HG03280 (cell line): ENCODE results near the gene SERPINA3.
"Not testable (repeated sequence)": the region's sequence is repeated elsewhere in the genome, so short reads cannot be mapped to it uniquely, and the experiment has no call there.

ENCODE experiments used
- ATAC-seq: cut with Tn5 transposase; IDR thresholded peaks from one replicate; pipeline ENCODE4 v1.9.1; 2021; ENCODE audit warnings: mild to moderate bottlenecking, moderate library complexity; ENCODE audit not compliant: unreplicated experiment

Gene SERPINA3

DNA sequence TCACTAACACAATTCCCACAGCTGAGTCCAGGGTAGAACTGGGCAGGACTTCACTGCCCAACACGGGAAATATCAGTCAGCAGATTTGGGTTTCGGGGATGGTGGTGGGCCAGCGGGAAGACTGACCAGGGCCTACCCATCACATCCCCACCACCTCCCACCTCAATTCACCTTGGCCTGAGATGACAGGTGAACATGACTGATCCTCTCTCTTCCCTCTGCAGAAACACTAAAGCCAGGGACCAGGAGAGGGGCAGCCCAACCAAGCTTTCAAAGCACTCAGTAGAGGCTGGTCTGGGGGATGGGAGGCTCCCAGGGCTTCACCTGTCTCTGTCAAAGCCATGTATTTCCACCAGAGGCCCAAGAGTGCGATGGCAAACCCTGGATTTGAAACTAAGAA is 28.6 kb upstream of the SERPINA3 start:
- no peak for ATAC-seq

- no peak for ATAC-seq
Observed at GRCh38 chr14:94584591-94585280, 27.5 kb upstream of the SERPINA3 start.

DNA sequence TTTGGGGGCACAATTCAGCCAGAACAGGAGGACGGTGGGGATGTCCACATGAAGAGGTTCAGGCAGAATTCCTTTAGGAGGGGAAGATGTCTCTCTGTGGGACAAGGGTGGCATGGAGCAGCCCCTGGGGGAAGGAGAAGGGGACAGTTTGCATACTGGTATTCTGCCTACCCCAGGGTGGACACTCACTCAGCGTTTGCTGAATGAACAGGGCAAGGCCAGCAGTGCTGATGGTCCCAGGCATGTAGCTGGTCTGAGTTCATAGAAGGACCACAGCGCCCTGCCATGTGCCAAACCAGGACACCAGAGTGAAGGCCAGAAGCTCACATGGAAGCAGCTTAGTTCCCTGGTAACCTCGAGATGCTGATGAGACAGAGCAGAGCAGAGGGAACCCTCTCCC is 25.6 kb upstream of the SERPINA3 start:
- ATAC-seq = no peak

GRCh38 chr14:94588311-94588710 is 23.9 kb upstream of the SERPINA3 start:
- no peak for ATAC-seq

GRCh38 chr14:94591073-94591472 is 21.1 kb upstream of the SERPINA3 start:
- ATAC-seq = no peak

DNA sequence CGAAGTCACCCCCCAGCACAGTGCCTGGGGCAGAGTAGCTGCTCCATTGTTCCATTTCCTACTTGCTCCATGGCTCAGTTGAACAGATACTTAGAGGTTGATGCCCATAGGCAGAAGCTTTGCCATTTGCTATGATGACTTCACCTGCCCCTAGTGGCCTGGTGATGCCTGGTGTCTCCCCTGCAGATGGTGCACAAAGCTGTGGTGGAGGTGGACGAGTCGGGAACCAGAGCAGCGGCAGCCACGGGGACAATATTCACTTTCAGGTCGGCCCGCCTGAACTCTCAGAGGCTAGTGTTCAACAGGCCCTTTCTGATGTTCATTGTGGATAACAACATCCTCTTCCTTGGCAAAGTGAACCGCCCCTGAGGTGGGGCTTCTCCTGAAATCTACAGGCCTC is 20.3 kb upstream of the SERPINA3 start:
- ATAC-seq = no peak

DNA sequence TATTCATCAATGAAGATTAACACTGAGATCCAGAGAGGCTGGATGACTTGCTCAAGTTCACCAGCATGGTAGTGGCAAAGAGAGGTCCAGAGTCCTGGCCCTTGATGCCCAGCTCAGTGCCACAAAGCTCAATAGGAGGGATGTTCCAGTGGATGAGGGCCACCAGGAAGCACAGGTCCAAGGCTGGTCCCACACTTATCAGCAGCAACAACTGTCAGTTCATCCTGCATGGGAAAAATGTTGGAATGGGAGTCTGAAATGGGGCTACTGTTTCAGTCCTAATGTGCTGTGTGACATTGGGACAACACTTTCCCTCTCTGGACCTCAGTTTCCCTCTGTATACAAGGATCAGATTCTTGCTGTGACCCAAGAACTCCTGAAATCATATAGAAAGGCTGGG is 19.7 kb upstream of the SERPINA3 start:
- ATAC-seq = no peak

DNA sequence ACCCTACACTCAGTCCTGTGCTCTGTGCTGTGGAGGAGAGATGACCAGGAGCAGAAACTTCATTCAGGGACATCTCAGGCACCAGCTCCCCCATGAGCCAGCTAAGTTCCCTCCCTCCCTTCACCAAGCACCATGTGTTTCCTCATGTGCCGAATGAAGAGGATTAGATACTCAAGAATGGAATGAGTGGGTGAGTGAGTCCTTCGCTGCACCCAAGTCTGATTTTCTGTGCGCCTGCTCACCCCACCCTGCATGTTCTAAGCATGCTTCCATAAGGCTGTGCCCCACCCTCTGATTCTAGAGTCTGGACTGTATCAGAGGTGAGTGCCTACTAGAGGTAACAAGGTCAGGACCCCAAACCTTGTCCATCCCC is 18.8 kb upstream of the SERPINA3 start:
- no peak for ATAC-seq

DNA sequence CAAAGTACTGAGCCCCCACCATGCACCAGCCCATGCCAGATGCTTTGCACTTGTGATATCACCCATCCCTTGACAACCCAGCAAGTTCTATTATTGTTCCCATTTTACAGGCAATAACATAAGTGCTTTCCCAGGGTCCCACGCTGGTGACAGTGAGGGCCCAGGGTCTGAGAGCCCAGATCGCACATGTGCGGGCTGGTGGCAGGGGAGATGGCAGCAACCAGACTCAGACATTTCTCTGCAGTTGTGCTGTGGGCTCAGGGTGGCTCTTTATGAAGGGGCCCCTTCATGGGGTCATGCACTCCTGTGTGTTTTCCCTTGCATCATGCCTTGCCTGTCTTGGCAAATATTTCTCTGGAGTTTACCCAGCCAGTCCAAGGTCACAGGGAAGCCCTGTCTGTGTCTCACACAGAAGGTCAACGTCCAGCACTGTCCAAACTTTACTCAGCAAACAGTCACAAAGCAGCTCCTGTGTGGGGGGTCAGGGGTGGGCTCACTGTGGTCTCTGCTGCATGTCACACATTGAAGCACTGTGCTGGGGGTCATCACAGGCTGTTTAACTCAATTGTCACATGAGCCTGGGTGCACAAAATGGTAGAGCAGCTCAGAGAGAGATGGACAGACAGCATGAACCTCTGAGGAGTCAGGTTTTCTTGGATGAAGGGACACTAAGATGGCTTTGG is 18.3 kb upstream of the SERPINA3 start:
- no peak for ATAC-seq

GRCh38 chr14:94594441-94594840 is 17.8 kb upstream of the SERPINA3 start:
- ATAC-seq = no peak

DNA sequence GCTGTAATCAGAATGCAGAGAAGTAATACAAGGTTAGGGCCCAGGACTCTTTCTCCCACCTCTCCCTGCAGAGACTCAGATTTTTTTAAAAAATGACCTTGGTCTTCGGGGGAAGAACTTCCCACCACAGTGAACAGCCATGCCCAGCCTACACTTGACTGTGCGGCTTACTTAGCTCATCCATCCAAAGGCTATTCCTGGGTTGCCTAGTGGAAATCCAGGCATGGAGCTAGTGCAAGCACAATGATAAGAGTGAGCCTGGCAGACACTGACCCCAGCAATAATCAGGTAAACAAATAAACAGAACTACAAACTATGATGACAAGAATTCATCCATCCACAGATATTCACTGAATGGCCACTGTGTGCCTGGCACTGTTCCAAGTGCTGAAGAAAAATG is 16.3 kb upstream of the SERPINA3 start:
- no peak for ATAC-seq

DNA sequence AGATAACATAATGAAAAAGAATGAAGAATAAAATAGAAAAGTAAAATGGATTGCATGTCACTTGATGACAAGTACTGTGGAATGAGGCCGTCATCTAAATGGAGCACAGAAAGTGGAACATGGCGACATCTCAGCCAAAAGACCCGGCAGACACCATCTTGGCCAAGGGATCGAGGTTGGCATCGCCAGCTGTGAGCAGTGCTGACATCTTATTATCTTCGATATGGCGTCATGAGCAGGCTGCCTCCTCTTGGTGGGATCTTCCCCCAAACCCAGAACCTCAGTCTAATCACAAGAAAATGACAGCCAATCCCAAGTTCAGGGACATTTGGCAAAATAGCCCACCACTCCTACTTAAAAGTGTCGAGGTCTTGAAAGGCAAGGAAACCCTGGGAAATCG is 15.8 kb upstream of the SERPINA3 start:
- no peak for ATAC-seq

DNA sequence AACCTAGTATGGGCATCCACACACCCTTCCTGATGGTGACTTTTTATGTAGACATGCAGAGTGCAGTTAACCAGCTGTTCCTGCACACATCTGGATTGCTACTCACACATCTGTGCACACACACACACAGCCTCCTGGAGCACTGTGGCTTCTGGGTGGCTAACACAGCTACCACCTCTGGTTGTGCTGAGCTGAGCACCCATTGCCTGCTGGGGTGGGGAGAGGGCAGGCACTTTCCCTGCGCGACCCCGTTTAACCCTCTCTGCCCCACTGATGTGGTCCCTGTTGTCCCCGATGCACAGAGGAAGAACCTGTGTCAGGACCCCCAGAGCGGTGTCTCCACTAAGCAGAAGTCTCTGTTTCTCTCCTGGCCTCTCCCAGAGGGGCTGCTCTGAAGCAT is 14.4 kb upstream of the SERPINA3 start:
- no peak for ATAC-seq

DNA sequence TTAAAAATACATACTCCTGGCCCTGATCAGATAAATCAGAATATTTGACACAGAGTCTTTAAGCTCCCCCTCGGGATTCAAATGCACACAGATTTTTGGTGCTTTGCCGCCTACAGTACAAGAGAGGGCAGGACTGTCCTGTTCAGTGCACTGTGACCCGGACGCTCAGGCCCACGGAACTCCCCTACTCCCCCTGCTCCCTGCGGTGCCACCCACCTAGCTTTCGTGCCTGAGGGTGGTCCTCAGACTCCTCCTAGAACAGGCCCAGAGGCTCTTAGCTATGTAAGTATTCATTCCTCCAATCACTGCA is 13.7 kb upstream of the SERPINA3 start:
- no peak for ATAC-seq

- no peak for ATAC-seq
Observed at GRCh38 chr14:94598816-94599655, 13.2 kb upstream of the SERPINA3 start.

GRCh38 chr14:94599656-94600004 is 12.6 kb upstream of the SERPINA3 start:
- ATAC-seq = no peak

DNA sequence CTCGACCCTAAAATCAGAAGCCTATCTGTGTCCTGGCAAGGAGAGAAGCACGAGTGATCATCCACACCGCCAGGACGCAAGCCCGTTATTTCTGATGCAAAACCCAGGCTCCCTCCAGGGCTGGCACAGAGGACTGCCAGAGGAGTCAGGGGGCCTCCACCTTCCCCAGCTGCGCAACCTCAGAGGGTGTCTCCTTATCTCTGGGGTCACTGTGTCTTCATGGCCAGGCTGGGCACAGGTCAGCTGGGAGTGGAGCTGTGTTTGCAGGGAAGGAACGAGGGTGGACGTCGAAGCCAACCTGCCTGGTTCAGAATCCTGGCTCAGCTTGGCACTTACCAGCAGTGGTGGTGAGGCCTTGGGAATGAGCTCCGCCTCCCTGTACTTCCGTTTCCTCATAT is 12.0 kb upstream of the SERPINA3 start:
- no peak for ATAC-seq

DNA sequence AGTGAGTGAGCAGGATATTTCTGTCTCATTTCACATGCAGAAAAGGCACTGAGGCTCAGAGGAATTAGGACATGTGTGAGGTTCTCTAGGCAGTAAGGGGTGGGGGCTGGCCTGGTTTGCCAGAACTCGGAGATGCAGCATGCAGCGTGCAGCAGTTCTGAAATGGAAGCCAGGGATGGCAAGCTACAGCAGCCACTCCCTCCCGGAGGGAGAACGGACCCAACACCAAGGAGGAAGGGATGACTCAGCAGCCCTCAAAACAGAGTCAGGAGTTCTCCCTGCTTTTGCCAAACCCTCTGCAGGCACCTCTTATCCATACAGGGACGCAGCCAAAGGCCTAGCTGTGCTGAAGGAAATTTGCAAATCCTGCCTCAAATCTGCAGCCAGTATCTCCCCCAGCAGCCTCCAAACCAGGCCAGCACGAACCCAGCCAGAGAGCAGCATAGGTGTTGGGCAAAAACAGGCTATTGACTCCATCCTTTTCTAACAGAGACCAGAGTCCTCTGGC is 10.3 kb upstream of the SERPINA3 start:
- no peak for ATAC-seq

- no peak for ATAC-seq
Observed at GRCh38 chr14:94602722-94603121, 9.5 kb upstream of the SERPINA3 start.

- ATAC-seq = no peak
Observed at GRCh38 chr14:94605361-94605760, 6.8 kb upstream of the SERPINA3 start.

DNA sequence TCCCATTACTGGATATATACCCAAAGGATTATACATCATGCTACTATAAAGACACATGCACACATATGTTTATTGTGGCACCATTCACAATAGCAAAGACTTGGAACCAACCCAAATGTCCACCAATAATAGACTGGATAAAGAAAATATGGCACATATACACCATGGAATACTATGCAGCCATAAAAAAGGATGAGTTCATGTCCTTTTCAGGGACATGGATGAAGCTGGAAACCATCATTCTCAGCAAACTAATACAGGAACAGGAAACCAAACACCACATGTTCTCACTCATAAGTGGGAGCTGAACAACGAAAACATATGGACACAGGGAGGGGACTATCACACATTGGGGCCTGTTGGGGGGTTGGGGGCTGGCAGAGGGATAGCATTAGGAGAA is 3.2 kb upstream of the SERPINA3 start:
- ATAC-seq = not testable (repeated sequence)

DNA sequence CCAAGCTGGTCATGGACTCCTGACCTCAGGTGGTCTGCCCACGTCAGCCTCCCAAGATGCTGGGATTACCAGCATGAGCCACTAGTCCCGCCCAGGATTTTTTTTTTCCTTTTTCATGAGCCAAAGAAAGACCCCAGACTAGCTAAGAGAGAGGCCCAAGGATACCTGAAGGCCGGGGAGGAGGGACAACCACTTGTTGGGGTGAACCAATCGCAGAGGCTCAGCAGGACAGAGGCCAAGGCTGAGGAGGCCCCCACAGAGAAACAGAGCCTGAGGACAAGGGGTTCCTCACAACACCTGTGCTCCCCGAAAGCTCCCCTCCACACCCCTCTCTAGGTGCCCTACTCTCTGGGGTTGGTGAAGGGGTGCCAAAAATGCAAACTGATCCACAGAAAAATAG is 1.0 kb upstream of the SERPINA3 start:
- no peak for ATAC-seq
